GM21576 (cell line): Measurements from ENCODE around the gene NDUFAB1.
A peak's percentile ranks its signal among the peaks of the same experiment; 100 is the strongest.
"Not testable (repeated sequence)": the region's sequence is repeated elsewhere in the genome, so short reads cannot be mapped to it uniquely, and the experiment has no call there.

Experiments used
- ATAC-seq: cut with Tn5 transposase; IDR thresholded peaks from one replicate; pipeline ENCODE4 v1.9.1; 2021; ENCODE audit warnings: mild to moderate bottlenecking, moderate library complexity; ENCODE audit not compliant: unreplicated experiment

Gene NDUFAB1

GRCh38 chr16:23595951-23596720 lies at the start of gene NDUFAB1:
Gene NDUFAB1 (minus strand): TSS chr16:23596316. CDS start chr16:23596290, 26 bp downstream.
- peak; percentile 89 for ATAC-seq

- no peak for ATAC-seq
Observed at GRCh38 chr16:23642246-23642774, 46.2 kb upstream of the NDUFAB1 start.

GRCh38 chr16:23640931-23641765 lies 45.0 kb upstream of the NDUFAB1 start, which contains the start of the genes DCTN5 and PALB2:
Gene DCTN5 (plus strand): TSS chr16:23641466. CDS start chr16:23641543, 77 bp downstream.
Gene PALB2 (minus strand): TSS chr16:23641310. CDS start chr16:23641157, 153 bp downstream.
- peak; percentile 94 for ATAC-seq

GRCh38 chr16:23640615-23640930 lies 44.5 kb upstream of the NDUFAB1 start:
- no peak for ATAC-seq

GRCh38 chr16:23635958-23636357 lies 39.8 kb upstream of the NDUFAB1 start:
- ATAC-seq: no peak

GRCh38 chr16:23634461-23635036 lies 38.4 kb upstream of the NDUFAB1 start:
- no peak for ATAC-seq

GRCh38 chr16:23631874-23632273 lies 35.8 kb upstream of the NDUFAB1 start:
- ATAC-seq: not testable (repeated sequence)

- no peak for ATAC-seq
Observed at GRCh38 chr16:23629516-23629915, 33.4 kb upstream of the NDUFAB1 start.

- no peak for ATAC-seq
Observed at GRCh38 chr16:23624092-23624491, 28.0 kb upstream of the NDUFAB1 start.

GRCh38 chr16:23615805-23616204 lies 19.7 kb upstream of the NDUFAB1 start:
- no peak for ATAC-seq

- no peak for ATAC-seq
Observed at GRCh38 chr16:23611936-23612335, 15.8 kb upstream of the NDUFAB1 start.

GRCh38 chr16:23610905-23611304 lies 14.8 kb upstream of the NDUFAB1 start:
- not testable (repeated sequence) for ATAC-seq

GRCh38 chr16:23609929-23610328 lies 13.8 kb upstream of the NDUFAB1 start:
- no peak for ATAC-seq

- ATAC-seq: no peak
Observed at GRCh38 chr16:23608194-23608593, 12.1 kb upstream of the NDUFAB1 start.

GRCh38 chr16:23607726-23608125 lies 11.6 kb upstream of the NDUFAB1 start:
- no peak for ATAC-seq

GRCh38 chr16:23597003-23597756 lies 1.1 kb upstream of the NDUFAB1 start:
- no peak for ATAC-seq

- ATAC-seq: no peak
Observed at GRCh38 chr16:23595246-23595950, 718 bp downstream of the NDUFAB1 start.

- no peak for ATAC-seq
Observed at GRCh38 chr16:23594186-23594585, 1.9 kb downstream of the NDUFAB1 start.

GRCh38 chr16:23590181-23590580 lies 5.9 kb downstream of the NDUFAB1 start:
- ATAC-seq: no peak

- no peak for ATAC-seq
Observed at GRCh38 chr16:23587726-23588125, 8.4 kb downstream of the NDUFAB1 start.
